Kidney (tissue), 14 donors: ENCODE measurements around the gene ACTN1. TPM values are rescaled to one million over a fixed set of nuclear protein-coding genes. Genes with fewer than 3 reads are reported as not detected.

ENCODE experiments used
- DNase-seq, 5 donors: peaks; one replicate each; pipeline ENCODE4 v3.0.0-alpha.2; 2013 to 2020
- FAIRE-seq: peaks from 2 replicates; lab custom pipeline; 2012; peaks lifted over from hg19 to GRCh38; lab: Jason Lieb, UNC
- H3K27ac ChIP-seq, 2 donors: one replicate each; pipeline ENCODE4 v1.7.0; 2013; ENCODE audit warnings: low read depth in 2 of 2, low read length in 2 of 2, inconsistent platforms in 1 of 2
- H3K27me3 ChIP-seq: one replicate; pipeline ENCODE4 v1.7.1; 2013; ENCODE audit warnings: low read length, inconsistent platforms; ENCODE audit not compliant: control insufficient read depth, insufficient read depth
- H3K36me3 ChIP-seq, 3 donors: one replicate each; pipeline versions ENCODE4 v1.7.0 to v1.7.1; 2013; ENCODE audit warnings: low read length in 3 of 3, control low read depth in 1 of 3, inconsistent platforms in 1 of 3; ENCODE audit not compliant: insufficient read depth in 3 of 3, control insufficient read depth in 2 of 3
- H3K4me1 ChIP-seq, 3 donors: one replicate each; pipeline versions ENCODE4 v1.7.0 to v1.7.1; 2013; ENCODE audit warnings: low read length in 3 of 3, inconsistent platforms in 1 of 3, low read depth in 1 of 3; ENCODE audit not compliant: control insufficient read depth in 2 of 3, insufficient read depth in 2 of 3
- H3K4me3 ChIP-seq, 3 donors: one replicate each; pipeline versions ENCODE4 v1.7.0 to v1.8.1; 2013; ENCODE audit warnings: low read length in 3 of 3, control low read depth in 1 of 3, inconsistent platforms in 1 of 3
- H3K9ac ChIP-seq, 3 donors: one replicate each; pipeline versions ENCODE4 v1.7.0 to v1.7.1; 2013; ENCODE audit warnings: low read length in 3 of 3, control low read depth in 1 of 3, inconsistent platforms in 1 of 3
- H3K9me3 ChIP-seq, 3 donors: one replicate each; pipeline versions ENCODE4 v1.7.0 to v1.7.1; 2013; ENCODE audit warnings: low read length in 3 of 3, control low read depth in 1 of 3, inconsistent platforms in 1 of 3; ENCODE audit not compliant: control insufficient read depth in 2 of 3, insufficient read depth in 1 of 3
- CTCF ChIP-seq: IDR thresholded peaks from 3 replicates; pipeline ENCODE4 v1.5.1; 2012; ENCODE audit warnings: mild to moderate bottlenecking, moderate library complexity, borderline replicate concordance; ENCODE audit not compliant: insufficient read depth; ENCODE audit errors: extremely low read depth
- intact Hi-C: fragments of 100-400 bp; cut with DNase I; formaldehyde crosslinking; loops from one replicate; pipeline ENCODE4 v1.11.1; 2022
- polyA plus RNA-seq: library from polyadenylated mRNA; stranded (reverse); fragments of 350-450 nt; fragmentation: Illumina TruSeq; extraction: RNeasy Lipid Tissue Mini Kit (QIAGEN cat#74804); gene quantifications from one replicate; pipeline ENCODE4 v1.2.3, GENCODE V29; 2014; ENCODE audit warnings: low read depth, low replicate concordance; ENCODE audit not compliant: insufficient read depth
- total RNA-seq: library from RNA; stranded (reverse); fragmentation: NEBNext Ultra II Directional; extraction: Animal tissue kit (Norgen Biotek cat#: 25700); gene quantifications from one replicate; pipeline ENCODE4 v1.2.1, GENCODE V29; 2021
- donor health status: control.
- donor health status: control.
- donor health status: control.
- donor health status: control.
- donor health status: control.
- donor health status: DM: yes; HTN: yes; CAD: no.
- donor health status: Normal renal cell carcinoma (clear cell type).

ACTN1 gene
- total and polyA plus RNA-seq, 2 donors from 2014 or later, result 20.1 to 184 TPM

GRCh38 chr14:68957775-68958174 is 21.3 kb downstream of the ACTN1 start:
- Histone ChIP-seq H3K4me1 (peaks cover 0 to 22% (median 10%) of the 10 kb centered on the region in 3 donors), H3K36me3 (no peaks in the 10 kb centered on the region), H3K27ac (no peak overlapping the region), H3K9me3 (no peaks in the 10 kb centered on the region), H3K27me3 (no peaks in the 10 kb centered on the region), H3K4me3 (no peak overlapping the region), H3K9ac (no peak overlapping the region)
- DNase-seq, result peak in 1 of 5 donors; percentile 57
- intact Hi-C loops, result no loop called here
- TF ChIP-seq CTCF, result no peak
- FAIRE-seq, result no peak

DNA sequence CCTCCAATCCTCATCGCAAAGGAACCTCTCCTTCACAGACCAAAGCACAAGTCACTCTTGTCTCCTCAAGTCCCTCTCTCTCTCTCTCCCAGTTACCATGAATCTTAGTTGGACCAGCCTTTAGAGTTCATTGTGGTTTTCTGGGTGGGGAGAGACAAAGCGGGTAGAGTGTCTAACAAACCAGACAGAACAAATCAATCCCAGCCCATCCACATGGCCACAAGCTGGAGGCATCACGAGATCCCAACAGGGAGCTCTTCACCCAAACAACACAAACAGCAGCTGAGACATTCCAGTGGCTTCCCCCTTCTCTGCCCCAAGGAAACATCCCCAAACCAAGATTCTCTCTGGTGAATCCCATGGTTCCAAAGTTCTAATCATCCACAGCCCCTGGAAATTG is 22.4 kb downstream of the ACTN1 start:
- Histone ChIP-seq H3K27ac (no peak overlapping the region), H3K4me3 (no peak overlapping the region), H3K36me3 (no peaks in the 10 kb centered on the region), H3K9me3 (no peaks in the 10 kb centered on the region), H3K4me1 (peaks cover 0 to 16% (median 15%) of the 10 kb centered on the region in 3 donors), H3K27me3 (no peaks in the 10 kb centered on the region), H3K9ac (no peak overlapping the region)
- FAIRE-seq (no peak), DNase-seq (peak in 1 of 5 donors; percentile 6)
- intact Hi-C loops, result no loop called here
- no peak for TF ChIP-seq CTCF

- H3K4me1 ChIP-seq, result peaks cover 0 to 22% (median 20%) of the 10 kb centered on the region in 3 donors
- TF ChIP-seq CTCF, result no peak
- H3K27ac ChIP-seq, result peak overlapping the region in 1 of 2 donors; percentile 38
These were observed 23.3 kb downstream of the ACTN1 start for GRCh38 chr14:68955851-68956179.

More at GRCh38 chr14:68955851-68956179, 23.3 kb downstream of the ACTN1 start:
- Histone ChIP-seq H3K4me3 (no peak overlapping the region), H3K9me3 (no peaks in the 10 kb centered on the region), H3K36me3 (no peaks in the 10 kb centered on the region), H3K9ac (no peak overlapping the region), H3K27me3 (no peaks in the 10 kb centered on the region)
- intact Hi-C loops, result no loop called here
- FAIRE-seq (no peak), DNase-seq (peak in 1 of 5 donors; percentile 47)
